SU-DHL-6 (cell line): ENCODE measurements around the gene CSRNP3.
"Not testable (repeated sequence)": the region's sequence is repeated elsewhere in the genome, so short reads cannot be mapped to it uniquely, and the experiment has no call there.

Experiments
- EZH2phosphoT487 ChIP-seq: fragments of 200-600 bp; sonication (generic), shearing (Covaris generic); conservative IDR thresholded peaks from 2 replicates; pipeline ENCODE4 v1.6.1; 2018; ENCODE audit warnings: mild to moderate bottlenecking, antibody characterized with exemption, low read length, moderate library complexity, mixed read lengths
- TF ChIP-seq, protein P1 (sequence below): fragments of 200-600 bp; sonication (generic); IDR thresholded peaks from one replicate; pipeline ENCODE4 v1.5.1; 2017; ENCODE audit warnings: antibody characterized with exemption, mild to moderate bottlenecking, low read length, moderate library complexity; ENCODE audit not compliant: insufficient read depth, poor library complexity, severe bottlenecking

DNA sequence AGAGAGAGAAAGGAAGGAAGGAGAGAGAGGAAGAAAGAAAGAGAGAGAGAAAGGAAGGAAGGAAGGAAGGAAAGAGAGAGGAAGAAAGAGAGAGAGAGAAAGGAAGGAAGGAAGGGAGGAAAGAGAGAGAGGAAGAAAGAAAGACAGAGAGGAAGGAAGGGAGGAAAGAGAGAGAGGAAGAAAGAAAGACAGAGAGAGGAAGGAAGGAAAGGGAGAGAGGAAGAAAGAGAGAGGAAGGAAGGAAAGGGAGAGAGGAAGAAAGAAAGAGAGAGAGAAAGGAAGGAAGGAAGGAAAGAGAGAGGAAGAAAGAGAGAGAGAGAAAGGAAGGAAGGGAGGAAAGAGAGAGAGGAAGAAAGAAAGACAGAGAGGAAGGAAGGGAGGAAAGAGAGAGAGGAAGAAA, 196.6 kb downstream of the CSRNP3 start:
- TF ChIP-seq, protein P1, sequence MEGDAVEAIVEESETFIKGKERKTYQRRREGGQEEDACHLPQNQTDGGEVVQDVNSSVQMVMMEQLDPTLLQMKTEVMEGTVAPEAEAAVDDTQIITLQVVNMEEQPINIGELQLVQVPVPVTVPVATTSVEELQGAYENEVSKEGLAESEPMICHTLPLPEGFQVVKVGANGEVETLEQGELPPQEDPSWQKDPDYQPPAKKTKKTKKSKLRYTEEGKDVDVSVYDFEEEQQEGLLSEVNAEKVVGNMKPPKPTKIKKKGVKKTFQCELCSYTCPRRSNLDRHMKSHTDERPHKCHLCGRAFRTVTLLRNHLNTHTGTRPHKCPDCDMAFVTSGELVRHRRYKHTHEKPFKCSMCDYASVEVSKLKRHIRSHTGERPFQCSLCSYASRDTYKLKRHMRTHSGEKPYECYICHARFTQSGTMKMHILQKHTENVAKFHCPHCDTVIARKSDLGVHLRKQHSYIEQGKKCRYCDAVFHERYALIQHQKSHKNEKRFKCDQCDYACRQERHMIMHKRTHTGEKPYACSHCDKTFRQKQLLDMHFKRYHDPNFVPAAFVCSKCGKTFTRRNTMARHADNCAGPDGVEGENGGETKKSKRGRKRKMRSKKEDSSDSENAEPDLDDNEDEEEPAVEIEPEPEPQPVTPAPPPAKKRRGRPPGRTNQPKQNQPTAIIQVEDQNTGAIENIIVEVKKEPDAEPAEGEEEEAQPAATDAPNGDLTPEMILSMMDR = not testable (repeated sequence)
- TF ChIP-seq EZH2phosphoT487 = not testable (repeated sequence)
